Panc1 (cell line): ENCODE data around the gene GAS7. TPM values are rescaled to one million over a fixed set of nuclear protein-coding genes. Genes with fewer than 3 reads are reported as not detected.

Experiments used
- ATAC-seq: fragments of 200-7000 bp; cut with Tn5 transposase; 2 replicates; pipeline ENCODE4 v1.9.1; 2020; ENCODE audit warnings: mild to moderate bottlenecking, moderate library complexity
- BruUV-seq: library from RNA; stranded (reverse); fragments of 400-500 nt; replicated peaks from 2 replicates; lab custom pipeline; 2021; lab: Mats Ljungman, UMichigan
- CTCF ChIA-PET: fragments of 300-600 bp; sonication (Branson Sonifier 250); formaldehyde crosslinking; loops from one replicate; lab custom pipeline; 2022; ENCODE audit warnings: antibody characterized with exemption; lab: Charles Lee
- POLR2A ChIA-PET: fragments of 300-600 bp; sonication (Branson Sonifier 250); formaldehyde crosslinking; loops from one replicate; lab custom pipeline; 2022; ENCODE audit warnings: antibody characterized with exemption; lab: Charles Lee
- DNase-seq: peaks from one replicate; pipeline ENCODE4 v3.0.0-alpha.2; 2010; ENCODE audit warnings: low read depth, low spot score
- H3K27ac ChIP-seq: 2 replicates; pipeline ENCODE4 v1.5.1; 2011; ENCODE audit warnings: mild to moderate bottlenecking, low read length, inconsistent platforms
- H3K27me3 ChIP-seq: fragments of 200-500 bp; sonication (Bioruptor generic); 2 replicates; pipeline ENCODE4 v1.6.0; 2014; ENCODE audit warnings: low read length, inconsistent platforms; ENCODE audit not compliant: control insufficient read depth, insufficient read depth
- H3K36me3 ChIP-seq: fragments of 200-500 bp; sonication (Bioruptor generic); 2 replicates; pipeline ENCODE4 v1.5.1; 2014; ENCODE audit warnings: inconsistent platforms, mild to moderate bottlenecking, low read length, moderate library complexity; ENCODE audit not compliant: control insufficient read depth, insufficient read depth
- H3K4me1 ChIP-seq: 2 replicates; pipeline ENCODE4 v1.5.1; 2011; ENCODE audit warnings: inconsistent platforms, mild to moderate bottlenecking, low read length, moderate library complexity; ENCODE audit not compliant: control insufficient read depth, insufficient read depth
- H3K4me3 ChIP-seq, 2 experiments: 2 replicates each; pipeline ENCODE4 v1.5.1; 2011 to 2012; ENCODE audit warnings: low read depth in 2 of 2, low read length in 2 of 2, mild to moderate bottlenecking in 2 of 2, inconsistent platforms in 1 of 2, moderate library complexity in 1 of 2
- H3K9me3 ChIP-seq: fragments of 200-500 bp; sonication (Bioruptor generic); 2 replicates; pipeline ENCODE4 v1.5.1; 2014; ENCODE audit warnings: low read depth, mild to moderate bottlenecking, inconsistent platforms, low read length, moderate library complexity; ENCODE audit not compliant: control insufficient read depth, insufficient read depth
- CTCF ChIP-seq: fragments of 450-650 bp; IDR thresholded peaks from 2 replicates; pipeline ENCODE4 v1.5.1; 2017; ENCODE audit warnings: mild to moderate bottlenecking
- POLR2AphosphoS5 ChIP-seq: IDR thresholded peaks from 2 replicates; pipeline ENCODE4 v1.6.1; 2012; ENCODE audit warnings: mild to moderate bottlenecking, low read depth, low read length, moderate library complexity
- REST ChIP-seq, 2 experiments: IDR thresholded peaks; 2 replicates each; pipeline ENCODE4 v1.6.1; 2011 to 2012; ENCODE audit warnings: low read depth in 2 of 2, control low read depth in 1 of 2, low read length in 1 of 2, mild to moderate bottlenecking in 1 of 2, moderate library complexity in 1 of 2; ENCODE audit not compliant: insufficient read depth in 1 of 2
- SIN3A ChIP-seq: IDR thresholded peaks from 2 replicates; pipeline ENCODE4 v1.6.1; 2012; ENCODE audit warnings: low read depth, mild to moderate bottlenecking, low read length, moderate library complexity, borderline replicate concordance; ENCODE audit not compliant: insufficient read depth
- TCF7L2 ChIP-seq: IDR thresholded peaks from 2 replicates; pipeline ENCODE4 v1.6.1; 2011; ENCODE audit warnings: mild to moderate bottlenecking, low read depth, low read length, inconsistent platforms
- in situ Hi-C: cut with HindIII; loops from 2 replicates; pipeline ENCODE4 v1.10.0; 2016; ENCODE audit warnings: low sequenced_read_pairs, low pct_unique_long_range_greater_than_20kb
- intact Hi-C: fragments of 100-400 bp; cut with micrococcal nuclease; formaldehyde crosslinking; loops from one replicate; pipeline ENCODE4 v1.10.0; 2022; ENCODE audit not compliant: unreplicated experiment
- total RNA-seq: library from RNA; stranded (reverse); gene quantifications from one replicate; pipeline ENCODE4 v1.2.1, GENCODE V29; 2021; ENCODE audit not compliant: unreplicated experiment

Gene GAS7
- total RNA-seq, 1 experiment from 2014 or later: 0.05 TPM

- POLR2A ChIA-PET: no interaction called here
- BruUV-seq: no TSS peak
- ATAC-seq (no peak), DNase-seq (no peak)
- no peak overlapping the region for H3K27ac ChIP-seq
- in situ Hi-C loops (no loop called here), intact Hi-C loops (no loop called here)
- no peaks in the 10 kb centered on the region for H3K4me1 ChIP-seq
- H3K27me3 ChIP-seq: no peaks in the 10 kb centered on the region
- no peak for TF ChIP-seq TCF7L2
- TF ChIP-seq SIN3A: no peak
- no peak for TF ChIP-seq POLR2AphosphoS5
- no peak for TF ChIP-seq CTCF
- no peak for TF ChIP-seq REST (IDR thresholded peaks at IDR 0.05; ENCODE audit: insufficient read depth in 1 of 2, low read depth in 2 of 2, low read length in 1 of 2)
- no peaks in the 10 kb centered on the region for H3K9me3 ChIP-seq
- H3K4me3 ChIP-seq: no peak overlapping the region
- CTCF ChIA-PET: no interaction called here
- H3K36me3 ChIP-seq: no peaks in the 10 kb centered on the region
Observed at GRCh38 chr17:10127819-10128425, 70.5 kb downstream of the GAS7 start.

GRCh38 chr17:10126616-10127501 is 71.5 kb downstream of the GAS7 start:
- no peak for DNase-seq
- no peak for TF ChIP-seq POLR2AphosphoS5
- no peak for TF ChIP-seq CTCF
- no peak for TF ChIP-seq TCF7L2
- TF ChIP-seq SIN3A: no peak
- no peak for TF ChIP-seq REST (IDR thresholded peaks at IDR 0.05; ENCODE audit: insufficient read depth in 1 of 2, low read depth in 2 of 2, low read length in 1 of 2)
- ChIA-PET CTCF (no interaction called here), POLR2A (no interaction called here)
- in situ Hi-C loops (no loop called here), intact Hi-C loops (no loop called here)
- no peak for ATAC-seq
- H3K9me3 ChIP-seq: no peaks in the 10 kb centered on the region
- H3K27me3 ChIP-seq: no peaks in the 10 kb centered on the region
- H3K4me3 ChIP-seq: no peak overlapping the region
- BruUV-seq: no TSS peak
- H3K4me1 ChIP-seq: no peaks in the 10 kb centered on the region
- H3K36me3 ChIP-seq: no peaks in the 10 kb centered on the region
- H3K27ac ChIP-seq: no peak overlapping the region
